ENCODE results near the gene KCNIP3.

DNA sequence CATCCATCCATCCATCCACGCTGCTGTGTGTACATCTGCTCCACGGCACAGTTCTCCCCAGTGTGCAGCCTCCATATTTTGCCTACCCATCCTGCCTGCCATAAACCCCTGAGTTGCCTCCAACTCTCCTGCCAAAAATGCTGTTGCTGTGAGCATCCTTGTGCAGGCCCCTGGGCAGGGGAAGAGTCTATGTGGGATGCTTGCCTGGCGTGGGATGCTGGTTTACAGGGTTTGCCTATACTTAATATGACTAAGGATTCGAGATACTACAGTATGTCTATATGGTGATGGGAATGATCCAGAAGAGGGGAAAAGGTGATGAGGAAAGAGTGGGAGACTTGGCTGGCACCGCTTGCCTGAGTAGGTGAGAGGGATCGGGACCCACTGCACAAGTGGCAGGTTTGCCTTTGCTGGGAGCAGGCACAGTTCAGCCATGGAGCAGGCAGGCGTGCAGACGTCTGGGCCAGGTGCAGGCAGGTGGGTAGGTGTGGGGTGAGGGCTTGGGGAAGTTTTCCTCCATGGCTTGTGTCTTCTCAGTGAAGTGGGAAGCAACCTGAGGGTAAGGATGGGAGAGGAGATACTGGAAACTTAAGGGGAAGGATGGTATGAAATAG, 75.2 kb downstream of the KCNIP3 start:
- no peak for TF ChIP-seq CTCF (conservative IDR thresholded peaks at IDR 0.05)
- no peak for TF ChIP-seq ZFX (IDR thresholded peaks at IDR 0.05)

Measured in C4-2B (cell line).